Keratinocyte (primary cell): ENCODE data around the gene GSTM2. TPM values are rescaled to one million over a fixed set of nuclear protein-coding genes. Genes with fewer than 3 reads are reported as not detected.

Experiments
- DNase-seq: peaks from one replicate; pipeline ENCODE4 v3.0.0-alpha.2; 2011; ENCODE audit warnings: low read depth, missing footprints, low spot score
- FAIRE-seq: peaks from 2 replicates; lab custom pipeline; 2011; peaks lifted over from hg19 to GRCh38; lab: Jason Lieb, UNC
- H2AFZ ChIP-seq: 2 replicates; pipeline ENCODE4 v1.6.0; 2012; ENCODE audit warnings: low read length, control low read depth, inconsistent platforms; ENCODE audit not compliant: control insufficient read depth
- H3K27ac ChIP-seq: 2 replicates; pipeline ENCODE4 v1.5.1; 2011; ENCODE audit warnings: low read length; ENCODE audit not compliant: control insufficient read depth, insufficient read depth
- H3K27me3 ChIP-seq: 3 replicates; pipeline ENCODE4 v1.6.0; 2011; ENCODE audit warnings: low read length; ENCODE audit not compliant: control insufficient read depth, insufficient read depth; ENCODE audit errors: extremely low read depth
- H3K36me3 ChIP-seq, 2 experiments: 2 replicates in 1 of 2; 3 replicates in 1 of 2; pipeline ENCODE4 v1.5.1; 2011; ENCODE audit warnings: low read length in 2 of 2, mild to moderate bottlenecking in 1 of 2; ENCODE audit not compliant: control insufficient read depth in 2 of 2, insufficient read depth in 2 of 2; ENCODE audit errors: extremely low read depth in 1 of 2
- H3K4me1 ChIP-seq: 3 replicates; pipeline ENCODE4 v1.5.1; 2011; ENCODE audit warnings: low read length; ENCODE audit not compliant: control insufficient read depth, insufficient read depth; ENCODE audit errors: extremely low read depth
- H3K4me2 ChIP-seq: 3 replicates; pipeline ENCODE4 v1.6.0; 2011; ENCODE audit warnings: low read depth, low read length; ENCODE audit not compliant: control insufficient read depth, insufficient read depth; ENCODE audit errors: extremely low read depth
- H3K4me3 ChIP-seq, 3 experiments: fragments of 200-600 bp in 1 of 3; sonication (generic) in 1 of 3; 2 replicates in 2 of 3; 3 replicates in 1 of 3; pipeline ENCODE4 v1.5.1; 2011 to 2016; ENCODE audit warnings: low read length in 3 of 3, mild to moderate bottlenecking in 3 of 3, control low read depth in 2 of 3, inconsistent platforms in 1 of 3, low read depth in 1 of 3, mixed read lengths in 1 of 3, mixed run types in 1 of 3, moderate library complexity in 1 of 3; ENCODE audit not compliant: control insufficient read depth in 2 of 3, insufficient read depth in 2 of 3; ENCODE audit errors: extremely low read depth in 1 of 3
- H3K79me2 ChIP-seq: 2 replicates; pipeline ENCODE4 v1.6.0; 2012; ENCODE audit warnings: low read length; ENCODE audit not compliant: control insufficient read depth, insufficient read depth
- H3K9ac ChIP-seq: 3 replicates; pipeline ENCODE4 v1.6.0; 2011; ENCODE audit warnings: low read length; ENCODE audit not compliant: control insufficient read depth, insufficient read depth; ENCODE audit errors: extremely low read depth
- H3K9me1 ChIP-seq: 3 replicates; pipeline ENCODE4 v1.6.0; 2011; ENCODE audit warnings: low read length; ENCODE audit not compliant: control insufficient read depth, insufficient read depth; ENCODE audit errors: extremely low read depth
- H3K9me3 ChIP-seq: 2 replicates; pipeline ENCODE4 v1.5.1; 2012; ENCODE audit warnings: low read depth, low read length; ENCODE audit not compliant: control insufficient read depth
- H4K20me1 ChIP-seq: 3 replicates; pipeline ENCODE4 v1.6.0; 2011; ENCODE audit warnings: low read length; ENCODE audit not compliant: control insufficient read depth, insufficient read depth; ENCODE audit errors: extremely low read depth
- EZH2 ChIP-seq: IDR thresholded peaks from one replicate; pipeline ENCODE4 v1.6.1; 2012; ENCODE audit warnings: inconsistent platforms, mild to moderate bottlenecking, low read length, moderate library complexity
- dilution Hi-C: fragments of 300-500 bp; cut with MboI; formaldehyde crosslinking; loops from one replicate; pipeline ENCODE4 v1.7.0; 2020; ENCODE audit warnings: low sequenced_read_pairs; ENCODE audit not compliant: extremely low pct_ligation_motif_present
- polyA plus RNA-seq, 5 experiments: library from polyadenylated mRNA; depleted of rRNA in 3 of 5; stranded (reverse) in 3 of 5; stranded (forward) in 1 of 5; unstranded in 1 of 5; fragments of >200 nt; gene quantifications; 1 replicate in 1 of 5; 2 replicates in 3 of 5; 3 replicates in 1 of 5; pipeline versions ENCODE4 v1.2.1 to v1.2.3, GENCODE V29; 2011 to 2012; ENCODE audit warnings: missing spikeins in 2 of 5, low read depth in 1 of 5, low replicate concordance in 1 of 5
- TF ChIP-seq, protein P1 (sequence below), 3 experiments: IDR thresholded peaks in 1 of 3; conservative IDR thresholded peaks in 1 of 3; optimal IDR thresholded peaks in 1 of 3; 2 replicates in 2 of 3; 3 replicates in 1 of 3; pipeline versions ENCODE3 to v1.5.1; 2011; ENCODE audit warnings: low read length in 3 of 3, mild to moderate bottlenecking in 3 of 3, moderate library complexity in 2 of 3, control low read depth in 1 of 3, inconsistent platforms in 1 of 3; ENCODE audit not compliant: insufficient read depth in 2 of 3; ENCODE audit errors: extremely low read depth in 1 of 3

The GSTM2 gene
- polyA plus RNA-seq, 1 donor (not counting 4 experiments of a cell fraction or from before 2014, with no cell fraction given): 11.1 TPM

- Histone ChIP-seq H3K9ac (no peak overlapping the region), H3K4me2 (no peak overlapping the region), H3K79me2 (no peaks in the 10 kb centered on the region), H3K4me3 (no peak overlapping the region), H4K20me1 (no peaks in the 10 kb centered on the region), H3K27ac (no peak overlapping the region), H3K36me3 (no peaks in the 10 kb centered on the region), H3K9me3 (no peaks in the 10 kb centered on the region), H3K27me3 (no peaks in the 10 kb centered on the region), H3K9me1 (no peaks in the 10 kb centered on the region), H2AFZ (no peak overlapping the region), H3K4me1 (no peaks in the 10 kb centered on the region)
- FAIRE-seq (no peak), DNase-seq (no peak)
- TF ChIP-seq, protein P1, sequence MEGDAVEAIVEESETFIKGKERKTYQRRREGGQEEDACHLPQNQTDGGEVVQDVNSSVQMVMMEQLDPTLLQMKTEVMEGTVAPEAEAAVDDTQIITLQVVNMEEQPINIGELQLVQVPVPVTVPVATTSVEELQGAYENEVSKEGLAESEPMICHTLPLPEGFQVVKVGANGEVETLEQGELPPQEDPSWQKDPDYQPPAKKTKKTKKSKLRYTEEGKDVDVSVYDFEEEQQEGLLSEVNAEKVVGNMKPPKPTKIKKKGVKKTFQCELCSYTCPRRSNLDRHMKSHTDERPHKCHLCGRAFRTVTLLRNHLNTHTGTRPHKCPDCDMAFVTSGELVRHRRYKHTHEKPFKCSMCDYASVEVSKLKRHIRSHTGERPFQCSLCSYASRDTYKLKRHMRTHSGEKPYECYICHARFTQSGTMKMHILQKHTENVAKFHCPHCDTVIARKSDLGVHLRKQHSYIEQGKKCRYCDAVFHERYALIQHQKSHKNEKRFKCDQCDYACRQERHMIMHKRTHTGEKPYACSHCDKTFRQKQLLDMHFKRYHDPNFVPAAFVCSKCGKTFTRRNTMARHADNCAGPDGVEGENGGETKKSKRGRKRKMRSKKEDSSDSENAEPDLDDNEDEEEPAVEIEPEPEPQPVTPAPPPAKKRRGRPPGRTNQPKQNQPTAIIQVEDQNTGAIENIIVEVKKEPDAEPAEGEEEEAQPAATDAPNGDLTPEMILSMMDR (optimal IDR thresholded peaks at IDR 0.05 in 1 of 3, IDR thresholded peaks at IDR 0.05 in 1 of 3, conservative IDR thresholded peaks at IDR 0.05 in 1 of 3; ENCODE audit: extremely low read depth in 1 of 3, insufficient read depth in 2 of 3, low read length in 3 of 3): no peak
- TF ChIP-seq EZH2: no peak
- dilution Hi-C loops: no loop called here
Observed at GRCh38 chr1:109661391-109661790, 6.5 kb upstream of the GSTM2 start.

- TF ChIP-seq EZH2: no peak
- TF ChIP-seq, protein P1 (optimal IDR thresholded peaks at IDR 0.05 in 1 of 3, IDR thresholded peaks at IDR 0.05 in 1 of 3, conservative IDR thresholded peaks at IDR 0.05 in 1 of 3; ENCODE audit: extremely low read depth in 1 of 3, insufficient read depth in 2 of 3, low read length in 3 of 3): no peak
- Histone ChIP-seq H3K9me1 (no peaks in the 10 kb centered on the region), H3K27me3 (no peaks in the 10 kb centered on the region), H3K4me1 (no peaks in the 10 kb centered on the region), H3K4me3 (no peak overlapping the region), H4K20me1 (no peaks in the 10 kb centered on the region), H3K9ac (no peak overlapping the region), H3K27ac (no peak overlapping the region), H2AFZ (no peak overlapping the region), H3K4me2 (no peak overlapping the region), H3K9me3 (no peaks in the 10 kb centered on the region), H3K36me3 (no peaks in the 10 kb centered on the region), H3K79me2 (no peaks in the 10 kb centered on the region)
- dilution Hi-C loops: no loop called here
- no peak for DNase-seq
- FAIRE-seq: no peak
Observed at GRCh38 chr1:109664671-109665070, 3.2 kb upstream of the GSTM2 start.
